Spleen (tissue), 11 donors: ENCODE data around the gene CDRT4. TPM values are rescaled to one million over a fixed set of nuclear protein-coding genes. Genes with fewer than 3 reads are reported as not detected.

Experiments
- DNase-seq: peaks from one replicate; pipeline ENCODE4 v3.0.0-alpha.2; 2020
- H3K27ac ChIP-seq, 8 donors: fragments of 200-600 bp; sonication (generic) in 7 of 8; 1 replicate in 4 of 8; 2 replicates in 4 of 8; pipeline versions ENCODE4 v1.5.0 to v1.8.0; 2016 to 2021; ENCODE audit warnings: inconsistent platforms in 4 of 8, mild to moderate bottlenecking in 4 of 8, moderate library complexity in 1 of 8
- H3K27me3 ChIP-seq, 7 donors: fragments of 200-600 bp; sonication (generic) in 6 of 7; replicated peaks in 1 of 7; 1 replicate in 4 of 7; 2 replicates in 3 of 7; pipeline versions ENCODE4 v1.5.0 to v1.8.0; 2016 to 2021; ENCODE audit warnings: inconsistent platforms in 3 of 7, mild to moderate bottlenecking in 1 of 7
- H3K36me3 ChIP-seq, 6 donors: fragments of 200-600 bp; sonication (generic) in 5 of 6; 1 replicate in 4 of 6; 2 replicates in 2 of 6; pipeline versions ENCODE4 v1.5.0 to v1.8.0; 2016 to 2021; ENCODE audit warnings: inconsistent platforms in 2 of 6
- H3K4me1 ChIP-seq, 6 donors: fragments of 200-600 bp; sonication (generic) in 5 of 6; 1 replicate in 3 of 6; 2 replicates in 3 of 6; pipeline versions ENCODE4 v1.5.0 to v1.8.0; 2016 to 2021; ENCODE audit warnings: inconsistent platforms in 3 of 6
- H3K4me3 ChIP-seq, 8 donors: fragments of 200-600 bp; sonication (generic) in 7 of 8; 1 replicate in 4 of 8; 2 replicates in 4 of 8; pipeline versions ENCODE4 v1.5.0 to v1.8.0; 2016 to 2021; ENCODE audit warnings: inconsistent platforms in 4 of 8, mild to moderate bottlenecking in 4 of 8, moderate library complexity in 2 of 8
- H3K9me3 ChIP-seq, 8 donors: fragments of 200-600 bp; sonication (generic) in 7 of 8; 1 replicate in 4 of 8; 2 replicates in 4 of 8; pipeline versions ENCODE4 v1.5.0 to v1.8.0; 2016 to 2021; ENCODE audit warnings: inconsistent platforms in 4 of 8
- POLR2A ChIP-seq, 3 donors: fragments of 450-650 bp; IDR thresholded peaks; one replicate each; pipeline ENCODE4 v1.5.1; 2017; ENCODE audit warnings: antibody characterized with exemption in 3 of 3, mild to moderate bottlenecking in 1 of 3
- POLR2AphosphoS5 ChIP-seq, 3 donors: sonication (generic); formaldehyde crosslinking; IDR thresholded peaks; one replicate each; pipeline ENCODE4 v1.5.1; 2017; ENCODE audit warnings: antibody characterized with exemption in 3 of 3
- WGBS, 5 donors: extraction: QIAGEN DNeasy Blood & Tissue Kit in 3 of 5; methylation state at CpG; one replicate each; pipeline versions ENCODE4 v1.1.5 to v1.1.7; 2013 to 2018; 5-methylcytosine and 5-hydroxymethylcytosine counted together
- intact Hi-C: fragments of 100-400 bp; cut with DNase I; formaldehyde crosslinking; loops from one replicate; pipeline ENCODE4 v1.15.0; 2023; ENCODE audit warnings: low total_unique reads
- polyA plus RNA-seq, 3 donors: library from polyadenylated mRNA; stranded (reverse); fragments of 200-250 nt; gene quantifications; one replicate each; pipeline ENCODE4 v1.2.1, GENCODE V29; 2013
- total RNA-seq, 7 donors: library from RNA; depleted of rRNA in 3 of 7; stranded (reverse); fragments of >200 nt in 3 of 7; fragmentation: NEBNext Ultra II Directional in 4 of 7; extraction: Animal tissue kit (Norgen Biotek cat#: 25700) in 4 of 7; gene quantifications; one replicate each; pipeline versions ENCODE4 v1.1.0 to v1.2.1, GENCODE V29; 2016 to 2021
- TF ChIP-seq, protein P1 (sequence below), 11 experiments: fragments of 200-600 bp in 7 of 11; fragments of 450-650 bp in 4 of 11; sonication (generic) in 4 of 11; IDR thresholded peaks in 8 of 11; conservative IDR thresholded peaks in 3 of 11; 1 replicate in 7 of 11; 2 replicates in 4 of 11; pipeline versions ENCODE4 v1.4.0 to v1.8.0; 2016 to 2021; ENCODE audit warnings: antibody characterized with exemption in 11 of 11, inconsistent platforms in 4 of 11, mild to moderate bottlenecking in 1 of 11
- donor health status: healthy with polysubstance abuse.
- donor health status: DM: no; HTN: no; CAD: no; lungs with moderate emphysema.
- donor health status: DM: no; HTN: no; CAD: no.
- donor health status: Bipolar disorder and iron deficiency.
- donor health status: healthy.
- donor health status: DM: no; HTN: no; CAD: no.
- donor health status: DM: yes; HTN: yes; CAD: no.

CDRT4 gene
- total and polyA plus RNA-seq, 10 donors = 4.5 to 18.7 (median 14.0) TPM

DNA sequence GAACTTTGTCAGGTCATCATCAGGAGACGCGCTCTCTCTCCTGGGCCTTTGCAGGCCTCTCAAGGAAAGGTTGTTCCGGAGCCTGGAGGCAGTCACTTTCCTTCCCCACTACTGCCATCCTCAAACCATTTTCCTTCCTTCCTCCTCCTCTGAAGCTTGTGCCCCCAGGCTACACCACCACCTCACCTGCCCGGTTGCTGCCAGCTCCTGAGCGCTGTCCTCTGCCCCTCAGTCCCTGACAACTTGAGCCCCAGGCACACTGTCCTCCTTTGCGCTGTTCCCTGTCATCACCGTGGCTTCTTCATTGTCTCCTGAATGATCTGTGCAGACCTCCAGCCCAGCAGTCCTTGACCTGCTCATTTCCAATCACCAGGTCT lies 18.9 kb downstream of the CDRT4 start:
- Histone ChIP-seq H3K36me3 (peaks cover 0 to 20% (median 0%) of the 10 kb centered on the region in 6 donors), H3K27me3 (no peaks in the 10 kb centered on the region), H3K4me1 (peaks cover 0 to 15% (median 0%) of the 10 kb centered on the region in 6 donors), H3K27ac (no peak overlapping the region), H3K4me3 (no peak overlapping the region), H3K9me3 (no peaks in the 10 kb centered on the region)
- TF ChIP-seq, protein P1, sequence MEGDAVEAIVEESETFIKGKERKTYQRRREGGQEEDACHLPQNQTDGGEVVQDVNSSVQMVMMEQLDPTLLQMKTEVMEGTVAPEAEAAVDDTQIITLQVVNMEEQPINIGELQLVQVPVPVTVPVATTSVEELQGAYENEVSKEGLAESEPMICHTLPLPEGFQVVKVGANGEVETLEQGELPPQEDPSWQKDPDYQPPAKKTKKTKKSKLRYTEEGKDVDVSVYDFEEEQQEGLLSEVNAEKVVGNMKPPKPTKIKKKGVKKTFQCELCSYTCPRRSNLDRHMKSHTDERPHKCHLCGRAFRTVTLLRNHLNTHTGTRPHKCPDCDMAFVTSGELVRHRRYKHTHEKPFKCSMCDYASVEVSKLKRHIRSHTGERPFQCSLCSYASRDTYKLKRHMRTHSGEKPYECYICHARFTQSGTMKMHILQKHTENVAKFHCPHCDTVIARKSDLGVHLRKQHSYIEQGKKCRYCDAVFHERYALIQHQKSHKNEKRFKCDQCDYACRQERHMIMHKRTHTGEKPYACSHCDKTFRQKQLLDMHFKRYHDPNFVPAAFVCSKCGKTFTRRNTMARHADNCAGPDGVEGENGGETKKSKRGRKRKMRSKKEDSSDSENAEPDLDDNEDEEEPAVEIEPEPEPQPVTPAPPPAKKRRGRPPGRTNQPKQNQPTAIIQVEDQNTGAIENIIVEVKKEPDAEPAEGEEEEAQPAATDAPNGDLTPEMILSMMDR (IDR thresholded peaks at IDR 0.05 in 8 of 11, conservative IDR thresholded peaks at IDR 0.05 in 3 of 11) = no peak
- TF ChIP-seq POLR2A (IDR thresholded peaks at IDR 0.05) = no peak
- TF ChIP-seq POLR2AphosphoS5 (IDR thresholded peaks at IDR 0.05) = no peak
- 92 to 98% (median 98%) methylated on average over 7 of the region's 7 CpGs for WGBS, 5 donors
- no peak for DNase-seq
- intact Hi-C loops = no loop called here

DNA sequence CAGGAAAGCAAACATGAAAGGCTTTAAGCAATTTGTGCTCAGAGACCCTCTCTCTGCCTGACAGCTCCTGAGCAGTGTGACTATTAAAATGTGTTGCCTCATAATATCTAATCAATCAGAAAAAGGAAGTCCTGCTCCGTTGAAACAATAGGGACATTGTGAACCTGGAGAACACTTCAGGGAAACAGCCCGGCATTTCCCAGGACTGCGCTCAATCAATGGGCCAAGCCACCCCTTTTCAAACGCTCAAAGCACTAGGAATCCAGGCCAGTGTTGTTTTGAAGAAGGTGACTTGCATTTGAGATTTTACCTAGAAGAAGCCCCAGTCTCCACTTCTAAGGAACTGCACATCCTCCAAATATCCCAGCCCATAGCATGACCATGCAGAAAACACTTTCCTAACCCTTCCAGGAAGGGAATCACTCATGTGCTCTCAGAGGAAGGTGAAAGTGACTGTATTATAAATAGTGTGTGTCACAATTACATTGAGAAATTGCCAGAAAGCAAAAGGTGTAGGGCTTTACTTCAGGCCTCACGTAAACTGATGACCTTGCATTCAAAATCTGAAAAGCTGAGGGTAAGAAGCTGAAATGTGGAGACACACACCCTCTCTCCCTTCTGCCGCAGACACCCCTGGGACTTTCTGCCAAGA lies 19.4 kb downstream of the CDRT4 start:
- H3K36me3 ChIP-seq = peaks cover 0 to 17% (median 0%) of the 10 kb centered on the region in 6 donors
- H3K27me3 ChIP-seq = no peaks in the 10 kb centered on the region
- H3K4me1 ChIP-seq = peaks cover 0 to 15% (median 0%) of the 10 kb centered on the region in 6 donors
- no peak overlapping the region for H3K27ac ChIP-seq
- 71 to 81% (median 80%) methylated on average over 6 of the region's 6 CpGs for WGBS, 5 donors
- intact Hi-C loops = no loop called here
- no peak for DNase-seq
- H3K9me3 ChIP-seq = no peaks in the 10 kb centered on the region
- H3K4me3 ChIP-seq = no peak overlapping the region
- TF ChIP-seq POLR2A (IDR thresholded peaks at IDR 0.05) (no peak), POLR2AphosphoS5 (IDR thresholded peaks at IDR 0.05) (no peak)
- TF ChIP-seq, protein P1 (IDR thresholded peaks at IDR 0.05 in 8 of 11, conservative IDR thresholded peaks at IDR 0.05 in 3 of 11) = no peak

DNA sequence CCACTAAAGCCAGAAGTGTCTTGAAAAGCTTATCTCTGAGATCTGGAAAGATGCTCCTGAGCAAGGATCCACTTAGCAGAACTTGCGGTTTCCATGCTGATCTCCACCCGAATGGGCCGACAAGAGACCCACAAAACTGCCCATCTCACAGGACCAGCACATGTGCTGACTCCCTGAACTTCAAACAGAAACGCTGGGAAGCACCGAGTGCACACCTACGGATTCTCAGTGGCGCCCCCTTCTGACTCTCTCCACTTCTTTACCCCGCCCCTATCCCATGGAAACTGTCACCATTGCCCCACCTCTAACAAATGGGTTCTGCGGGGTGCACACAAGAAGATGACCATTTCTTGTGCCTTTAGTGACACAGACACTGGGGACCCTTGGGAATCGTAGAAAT lies 21.4 kb downstream of the CDRT4 start:
- H3K9me3 ChIP-seq = no peaks in the 10 kb centered on the region
- no peak overlapping the region for H3K27ac ChIP-seq
- no peaks in the 10 kb centered on the region for H3K36me3 ChIP-seq
- TF ChIP-seq POLR2AphosphoS5 (IDR thresholded peaks at IDR 0.05) (no peak), POLR2A (IDR thresholded peaks at IDR 0.05) (no peak)
- TF ChIP-seq, protein P1 (IDR thresholded peaks at IDR 0.05 in 8 of 11, conservative IDR thresholded peaks at IDR 0.05 in 3 of 11) = no peak
- H3K27me3 ChIP-seq = no peaks in the 10 kb centered on the region
- intact Hi-C loops = no loop called here
- 74 to 88% (median 84%) methylated on average over 10 of the region's 10 CpGs for WGBS, 5 donors
- H3K4me3 ChIP-seq = no peak overlapping the region
- no peak for DNase-seq
- H3K4me1 ChIP-seq = peaks cover 0 to 15% (median 0%) of the 10 kb centered on the region in 6 donors

DNA sequence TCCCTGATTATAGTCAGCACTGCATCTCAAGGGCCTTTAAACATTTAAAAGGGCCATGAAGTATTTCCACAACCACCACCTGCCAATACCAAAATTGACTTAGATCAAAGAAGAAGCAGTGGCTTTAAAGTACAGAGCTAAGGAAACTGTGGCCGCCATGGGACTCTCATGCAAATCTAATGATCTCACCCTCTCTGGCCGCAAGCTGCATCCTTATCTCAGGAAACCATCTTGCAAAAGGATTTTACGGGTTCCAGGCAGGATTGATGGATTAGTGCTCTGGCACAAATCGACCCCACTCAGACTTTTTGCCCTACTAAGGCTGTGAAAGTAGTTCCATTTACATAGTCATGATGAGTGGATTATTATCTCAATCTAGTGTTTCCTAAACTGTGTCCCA lies 22.6 kb downstream of the CDRT4 start:
- Histone ChIP-seq H3K4me1 (peaks cover 0 to 15% (median 0%) of the 10 kb centered on the region in 6 donors), H3K9me3 (no peaks in the 10 kb centered on the region), H3K4me3 (no peak overlapping the region), H3K36me3 (peaks cover 0 to 5% (median 0%) of the 10 kb centered on the region in 6 donors), H3K27me3 (no peaks in the 10 kb centered on the region), H3K27ac (peak overlapping the region in 2 of 8 donors; percentile 10 to 26)
- no peak for DNase-seq
- WGBS, 5 donors = 22 to 32% (median 28%) methylated on average over 4 of the region's 4 CpGs
- TF ChIP-seq, protein P1 (IDR thresholded peaks at IDR 0.05 in 8 of 11, conservative IDR thresholded peaks at IDR 0.05 in 3 of 11) = no peak
- TF ChIP-seq POLR2AphosphoS5 (IDR thresholded peaks at IDR 0.05) = peak in 1 of 3 donors; percentile 51
- intact Hi-C loops = no loop called here
